ENCODE measurements around the gene SLC5A1. TPM values are rescaled to one million over a fixed set of nuclear protein-coding genes. Genes with fewer than 3 reads are reported as not detected.

The SLC5A1 gene
- total RNA-seq: not detected

DNA sequence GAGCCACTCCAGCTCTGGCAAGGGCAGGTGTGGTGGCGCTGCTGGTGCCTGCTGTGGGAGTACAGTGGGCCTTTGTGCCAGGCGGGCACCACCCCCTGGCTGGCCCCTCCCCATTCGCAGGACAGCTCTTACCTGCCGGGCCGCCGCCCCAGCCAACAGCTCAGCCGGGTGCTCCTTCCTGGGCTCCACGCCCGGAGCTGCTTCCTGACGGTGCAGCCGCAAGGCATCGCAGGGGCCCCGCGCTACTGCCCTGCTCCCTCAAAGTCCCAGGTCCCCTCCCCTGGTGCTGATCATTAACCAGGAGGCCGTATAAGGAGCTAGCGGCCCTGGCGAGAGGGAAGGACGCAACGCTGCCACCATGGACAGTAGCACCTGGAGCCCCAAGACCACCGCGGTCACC lies at the start of gene SLC5A1:
Gene SLC5A1 (plus strand): TSS at position 338 of the 400 bp plus-strand sequence. CDS start 21 bp downstream, at position 359.
- POLR2A ChIA-PET: no interaction called here
- H3K27ac Mint-ChIP-seq: no peak within 1 kb of the TSS
- peaks cover 73% of the 10 kb centered on the region for H3K27me3 Mint-ChIP-seq
- H3K9me3 Mint-ChIP-seq: no peaks in the 10 kb centered on the region
- no peak within 1 kb of the TSS for H3K4me3 Mint-ChIP-seq
- no peaks in the 10 kb centered on the region for H3K4me1 Mint-ChIP-seq
- ATAC-seq (ENCODE audit: low read depth) (no peak), DNase-seq (no peak)
- no peaks in the 10 kb centered on the region for H3K36me3 Mint-ChIP-seq

DNA sequence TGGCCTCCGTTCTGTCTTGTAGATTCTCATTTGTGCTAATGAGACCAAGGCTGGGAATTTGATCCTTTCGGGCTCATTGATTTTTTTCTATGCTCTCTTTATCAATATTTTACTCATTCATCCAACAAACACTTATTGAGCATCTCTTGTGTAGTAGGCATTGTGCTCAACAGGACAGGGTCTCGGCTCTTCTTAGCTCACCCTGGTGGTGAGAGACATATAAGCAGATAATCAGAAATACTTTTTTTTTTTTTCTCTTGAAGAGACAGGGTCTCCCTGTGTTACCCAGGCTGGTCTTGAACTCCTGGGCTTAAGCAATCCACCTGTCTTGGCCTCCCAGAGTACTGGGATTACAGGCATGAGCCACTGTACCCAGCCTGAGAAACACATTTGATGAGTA lies 48.0 kb upstream of the SLC5A1 start:
- Mint-ChIP-seq H3K4me1 (no peaks in the 10 kb centered on the region), H3K27ac (no peak overlapping the region), H3K27me3 (peaks cover 24% of the 10 kb centered on the region), H3K4me3 (no peak overlapping the region), H3K9me3 (no peaks in the 10 kb centered on the region), H3K36me3 (no peaks in the 10 kb centered on the region)
- POLR2A ChIA-PET: no interaction called here
- DNase-seq (no peak), ATAC-seq (ENCODE audit: low read depth) (no peak)

DNA sequence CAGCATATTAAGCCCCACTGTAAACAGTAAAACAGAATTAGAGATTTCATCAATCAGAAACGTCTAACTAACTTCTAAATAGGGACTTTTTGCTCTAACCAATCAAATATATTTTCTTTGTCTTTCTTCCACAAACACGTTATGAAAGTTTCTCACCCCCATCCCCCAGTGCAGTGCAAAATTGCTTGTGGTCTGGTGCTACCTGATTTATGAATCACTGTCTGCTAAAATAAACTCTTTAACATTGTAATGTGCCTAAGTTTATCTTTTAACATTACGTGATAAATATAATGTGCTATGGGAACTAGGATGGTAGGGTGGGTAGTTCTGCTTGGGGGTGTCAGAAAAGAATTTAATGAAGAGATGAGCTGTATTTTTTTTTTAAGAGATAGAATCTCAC lies 47.3 kb upstream of the SLC5A1 start:
- Mint-ChIP-seq H3K4me3 (no peak overlapping the region), H3K27me3 (peaks cover 20% of the 10 kb centered on the region), H3K27ac (no peak overlapping the region), H3K36me3 (no peaks in the 10 kb centered on the region), H3K9me3 (no peaks in the 10 kb centered on the region), H3K4me1 (no peaks in the 10 kb centered on the region)
- POLR2A ChIA-PET: no interaction called here
- no peak for DNase-seq
- no peak for ATAC-seq (ENCODE audit: low read depth)

DNA sequence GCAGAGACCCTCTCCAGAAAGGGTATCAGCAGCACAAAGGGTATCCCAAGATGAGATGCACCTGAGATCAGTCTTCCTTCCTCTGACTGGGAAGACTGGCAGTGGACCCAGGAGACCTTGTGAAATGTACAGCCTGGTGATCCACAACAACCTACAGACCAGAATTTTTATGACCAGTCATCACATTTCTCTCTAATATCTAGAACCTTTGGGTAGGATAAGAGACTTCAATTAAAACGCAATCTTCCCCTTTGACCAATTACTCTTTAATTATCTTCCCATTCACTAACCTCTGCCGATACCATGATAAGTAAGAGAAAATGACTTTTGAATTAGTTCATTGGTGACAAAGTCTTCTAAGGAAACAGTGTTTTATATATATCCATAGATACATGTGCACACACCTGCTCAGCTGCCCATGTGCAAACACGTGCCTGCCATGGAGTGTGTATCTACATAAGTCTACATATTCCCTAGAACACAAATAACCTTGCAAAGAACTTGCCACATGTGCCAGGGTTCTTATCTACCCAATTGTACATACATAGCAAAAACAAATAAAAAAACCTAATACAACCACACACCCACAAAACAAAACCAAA lies 44.2 kb upstream of the SLC5A1 start:
- DNase-seq: no peak
- H3K9me3 Mint-ChIP-seq: no peaks in the 10 kb centered on the region
- H3K27ac Mint-ChIP-seq: no peak overlapping the region
- peaks cover 18% of the 10 kb centered on the region for H3K27me3 Mint-ChIP-seq
- H3K36me3 Mint-ChIP-seq: peaks cover 1% of the 10 kb centered on the region
- H3K4me3 Mint-ChIP-seq: no peak overlapping the region
- no peaks in the 10 kb centered on the region for H3K4me1 Mint-ChIP-seq
- ATAC-seq (ENCODE audit: low read depth): no peak
- POLR2A ChIA-PET: no interaction called here

DNA sequence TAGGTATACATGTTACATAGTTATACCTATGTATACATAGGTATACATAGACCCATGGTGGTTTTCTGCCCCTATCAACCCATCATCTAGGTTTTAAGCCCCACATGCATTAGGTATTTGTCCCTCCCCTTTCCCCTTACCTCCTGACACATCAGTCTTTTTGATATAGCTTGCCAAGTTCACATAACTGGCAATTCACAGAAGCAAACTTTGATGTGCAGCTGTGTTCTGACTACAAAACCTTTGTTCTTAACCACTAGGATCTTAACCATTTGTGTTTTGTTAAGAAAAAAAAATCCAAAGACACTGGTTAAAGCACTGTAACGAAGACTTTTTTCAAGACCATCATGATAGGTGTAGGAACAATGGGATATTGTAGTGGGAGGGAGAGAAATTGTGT lies 42.9 kb upstream of the SLC5A1 start:
- DNase-seq (no peak), ATAC-seq (ENCODE audit: low read depth) (no peak)
- Mint-ChIP-seq H3K36me3 (peaks cover 1% of the 10 kb centered on the region), H3K27me3 (peaks cover 18% of the 10 kb centered on the region), H3K4me3 (no peak overlapping the region), H3K27ac (no peak overlapping the region), H3K4me1 (no peaks in the 10 kb centered on the region), H3K9me3 (no peaks in the 10 kb centered on the region)
- POLR2A ChIA-PET: no interaction called here

DNA sequence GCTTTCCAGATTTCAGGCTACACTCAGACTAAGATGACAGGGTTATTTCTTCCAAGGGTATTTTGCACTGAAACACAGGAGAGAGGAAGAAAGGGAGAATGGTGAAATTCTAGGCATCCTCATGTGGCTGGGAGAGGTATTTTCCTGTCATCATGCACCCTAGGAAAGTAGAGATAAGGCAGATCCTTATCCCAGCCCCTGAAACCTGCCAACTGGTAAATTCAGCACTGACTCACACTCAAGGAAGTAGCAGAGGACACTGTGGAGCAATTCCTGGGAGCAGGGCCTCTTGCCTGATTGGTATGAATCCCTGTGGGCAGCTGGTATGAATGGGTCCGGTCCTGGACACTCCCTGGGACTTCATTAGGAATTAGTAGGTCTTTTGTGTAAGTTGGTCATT lies 37.6 kb upstream of the SLC5A1 start:
- no peak overlapping the region for H3K27ac Mint-ChIP-seq

DNA sequence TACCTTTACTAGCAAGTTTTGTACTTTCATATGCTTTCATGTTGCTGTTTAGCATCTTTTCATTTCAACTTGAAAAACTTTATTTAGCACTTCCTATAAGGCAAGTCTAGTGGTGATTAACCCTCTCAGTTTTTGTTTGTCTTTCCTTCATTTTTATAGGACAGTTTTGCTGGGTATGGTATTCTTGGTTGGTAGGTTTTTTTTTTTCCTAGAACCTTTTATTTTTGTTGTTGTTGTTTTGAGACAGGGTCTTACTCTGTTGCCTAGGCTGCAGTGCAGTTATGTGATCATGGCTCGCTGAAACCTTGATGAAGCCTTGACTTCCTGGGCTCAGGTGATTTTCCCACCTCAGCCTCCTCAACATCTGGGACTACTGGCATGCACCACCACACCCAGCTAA lies 29.9 kb upstream of the SLC5A1 start:
- H3K4me1 Mint-ChIP-seq: no peaks in the 10 kb centered on the region
- ATAC-seq (ENCODE audit: low read depth): no peak
- no peak overlapping the region for H3K27ac Mint-ChIP-seq
- no peak for DNase-seq
- peaks cover 21% of the 10 kb centered on the region for H3K9me3 Mint-ChIP-seq
- H3K36me3 Mint-ChIP-seq: no peaks in the 10 kb centered on the region
- no peak overlapping the region for H3K4me3 Mint-ChIP-seq
- peaks cover 2% of the 10 kb centered on the region for H3K27me3 Mint-ChIP-seq
- POLR2A ChIA-PET: no interaction called here

More for the DNA sequence above, 37.6 kb upstream of the SLC5A1 start:
- ATAC-seq (ENCODE audit: low read depth): no peak
- Mint-ChIP-seq H3K36me3 (peaks cover 1% of the 10 kb centered on the region), H3K27me3 (peaks cover 11% of the 10 kb centered on the region), H3K9me3 (peaks cover 4% of the 10 kb centered on the region), H3K4me3 (no peak overlapping the region), H3K4me1 (no peaks in the 10 kb centered on the region)
- POLR2A ChIA-PET: no interaction called here
- DNase-seq: no peak

DNA sequence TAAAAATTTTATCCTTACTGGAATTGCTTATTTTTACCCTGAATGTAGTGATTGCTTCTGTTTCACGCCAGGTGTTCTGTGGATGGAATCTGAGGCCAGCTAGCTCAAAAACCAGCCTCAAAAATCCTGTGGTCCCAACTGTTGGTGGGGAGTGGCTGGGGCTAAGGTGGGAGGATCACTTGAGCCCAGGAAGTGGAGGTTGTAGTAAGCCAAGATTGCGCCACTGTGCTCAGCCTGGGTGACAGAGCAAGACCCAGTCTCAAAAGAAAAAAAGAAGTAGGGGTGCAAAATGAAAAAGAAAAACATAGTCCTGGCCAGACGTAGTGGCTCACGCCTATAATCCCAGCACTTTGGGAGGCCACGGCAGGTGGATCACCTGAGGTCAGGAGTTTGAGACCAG lies 27.0 kb upstream of the SLC5A1 start:
- H3K27ac Mint-ChIP-seq: no peak overlapping the region
- H3K9me3 Mint-ChIP-seq: peaks cover 17% of the 10 kb centered on the region
- POLR2A ChIA-PET: no interaction called here
- no peaks in the 10 kb centered on the region for H3K36me3 Mint-ChIP-seq
- DNase-seq (no peak), ATAC-seq (ENCODE audit: low read depth) (no peak)
- H3K4me1 Mint-ChIP-seq: no peaks in the 10 kb centered on the region
- no peak overlapping the region for H3K4me3 Mint-ChIP-seq
- H3K27me3 Mint-ChIP-seq: peaks cover 12% of the 10 kb centered on the region

DNA sequence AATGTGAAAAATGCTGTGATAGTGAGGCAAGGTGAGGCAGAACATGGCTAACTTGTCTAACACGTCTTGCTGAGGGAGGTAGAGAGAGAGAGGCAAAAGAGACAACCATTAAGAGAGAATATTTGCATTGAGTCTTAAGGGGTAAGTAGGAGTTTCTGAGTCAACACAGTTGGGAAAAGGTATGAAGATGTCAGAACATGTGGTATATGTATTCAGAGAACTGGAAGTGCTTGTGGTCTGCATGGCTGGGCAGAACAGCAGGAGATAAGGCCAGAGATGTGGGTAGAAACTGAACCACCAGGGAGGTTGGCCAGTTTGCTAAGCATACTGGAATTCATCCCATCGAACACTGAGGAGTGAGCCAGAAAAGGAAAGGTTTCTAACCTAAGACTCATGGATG lies 25.0 kb upstream of the SLC5A1 start:
- Mint-ChIP-seq H3K4me3 (no peak overlapping the region), H3K4me1 (no peaks in the 10 kb centered on the region), H3K36me3 (no peaks in the 10 kb centered on the region), H3K9me3 (peaks cover 9% of the 10 kb centered on the region), H3K27me3 (peaks cover 12% of the 10 kb centered on the region), H3K27ac (no peak overlapping the region)
- POLR2A ChIA-PET: no interaction called here
- DNase-seq (no peak), ATAC-seq (ENCODE audit: low read depth) (no peak)

DNA sequence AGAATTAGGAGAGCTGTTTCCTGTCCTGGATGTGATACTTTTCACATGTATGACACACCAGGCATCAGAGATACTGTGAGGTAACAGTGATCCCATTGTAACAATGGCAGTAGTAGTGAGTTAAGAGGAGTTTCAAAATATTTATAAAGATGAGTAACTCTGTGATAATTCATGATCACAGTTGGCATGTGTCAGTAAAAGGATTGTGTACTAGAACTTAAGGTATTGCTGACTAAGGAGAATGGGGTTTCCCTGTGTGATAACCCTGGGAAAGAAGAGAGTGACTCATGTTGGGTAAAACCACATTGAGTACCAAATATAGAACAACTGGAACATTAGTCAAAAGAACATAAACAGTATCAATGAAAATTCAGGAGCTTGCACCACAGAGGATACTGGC lies 22.9 kb upstream of the SLC5A1 start:
- no peak overlapping the region for H3K4me3 Mint-ChIP-seq
- peaks cover 19% of the 10 kb centered on the region for H3K27me3 Mint-ChIP-seq
- H3K4me1 Mint-ChIP-seq: no peaks in the 10 kb centered on the region
- H3K27ac Mint-ChIP-seq: no peak overlapping the region
- DNase-seq (no peak), ATAC-seq (ENCODE audit: low read depth) (no peak)
- H3K36me3 Mint-ChIP-seq: no peaks in the 10 kb centered on the region
- POLR2A ChIA-PET: no interaction called here
- H3K9me3 Mint-ChIP-seq: peaks cover 2% of the 10 kb centered on the region

DNA sequence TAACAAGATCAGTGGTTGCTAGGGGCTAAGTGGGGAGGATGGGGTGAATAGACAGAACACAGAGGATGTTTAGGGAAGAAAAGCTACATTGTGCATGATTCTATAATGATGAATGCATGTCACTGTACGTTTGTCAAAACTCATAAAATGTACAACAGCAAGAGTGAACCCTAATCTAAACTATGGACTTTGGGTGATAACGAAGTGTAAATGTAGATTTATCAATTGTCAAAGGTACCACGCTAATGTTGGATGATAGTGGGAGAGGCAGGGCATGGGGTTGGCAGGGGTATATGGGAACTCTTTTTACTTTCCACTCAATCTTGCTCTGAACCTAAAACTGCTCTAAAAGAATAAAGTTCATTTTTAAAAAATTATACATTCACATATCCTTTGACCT lies 21.3 kb upstream of the SLC5A1 start:
- Mint-ChIP-seq H3K4me1 (no peaks in the 10 kb centered on the region), H3K27ac (no peak overlapping the region), H3K27me3 (peaks cover 19% of the 10 kb centered on the region), H3K4me3 (no peak overlapping the region), H3K36me3 (no peaks in the 10 kb centered on the region), H3K9me3 (no peaks in the 10 kb centered on the region)
- no peak for ATAC-seq (ENCODE audit: low read depth)
- POLR2A ChIA-PET: no interaction called here
- DNase-seq: no peak

DNA sequence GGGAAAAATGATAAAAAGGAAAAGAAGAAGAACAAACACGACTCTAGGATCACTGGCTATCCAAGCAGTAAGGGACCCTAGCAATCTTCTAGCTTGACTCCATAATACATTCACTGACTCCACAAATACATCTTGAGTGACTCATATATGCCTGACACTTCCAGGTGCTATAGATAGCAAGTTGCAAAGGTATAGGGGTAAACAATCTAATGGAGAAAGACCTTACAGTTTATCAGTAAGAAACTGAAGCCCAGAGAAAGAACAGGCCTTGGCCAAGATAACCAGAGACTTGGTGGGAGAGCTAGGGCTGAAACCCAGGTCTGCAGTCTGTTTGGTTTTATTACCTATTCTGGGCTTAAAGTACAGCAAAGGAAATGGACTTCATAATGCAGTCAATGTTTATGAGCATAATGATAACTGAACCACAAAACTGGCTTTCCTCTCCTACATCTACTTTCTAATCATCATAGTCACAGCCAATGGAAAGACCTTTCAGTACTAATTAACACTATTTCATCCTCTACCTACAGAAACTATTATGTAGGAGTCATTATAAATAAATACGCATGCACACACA lies 19.7 kb upstream of the SLC5A1 start:
- Mint-ChIP-seq H3K36me3 (no peaks in the 10 kb centered on the region), H3K27ac (no peak overlapping the region), H3K9me3 (no peaks in the 10 kb centered on the region), H3K4me1 (no peaks in the 10 kb centered on the region), H3K4me3 (no peak overlapping the region), H3K27me3 (peaks cover 19% of the 10 kb centered on the region)
- no peak for ATAC-seq (ENCODE audit: low read depth)
- POLR2A ChIA-PET: no interaction called here
- DNase-seq: no peak

DNA sequence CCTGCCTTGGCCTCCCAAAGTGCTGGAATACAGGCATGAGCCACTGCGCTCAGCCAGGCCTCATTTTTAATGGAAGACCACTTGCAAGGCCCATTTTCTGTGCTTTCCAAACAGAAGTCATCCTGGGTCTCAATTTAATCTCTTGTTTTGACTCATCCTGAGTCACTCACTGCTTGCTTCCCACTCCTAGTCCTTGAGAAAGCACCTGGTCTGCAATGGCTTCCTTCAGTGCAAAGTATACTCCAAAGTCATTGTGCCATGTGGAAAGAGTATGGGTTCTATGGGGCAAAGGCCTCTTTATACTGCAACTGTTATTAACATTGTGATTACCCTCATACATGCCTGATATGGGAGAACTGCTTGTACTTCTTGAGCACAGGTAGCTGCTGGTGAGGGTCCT lies 18.3 kb upstream of the SLC5A1 start:
- ATAC-seq (ENCODE audit: low read depth): no peak

DNA sequence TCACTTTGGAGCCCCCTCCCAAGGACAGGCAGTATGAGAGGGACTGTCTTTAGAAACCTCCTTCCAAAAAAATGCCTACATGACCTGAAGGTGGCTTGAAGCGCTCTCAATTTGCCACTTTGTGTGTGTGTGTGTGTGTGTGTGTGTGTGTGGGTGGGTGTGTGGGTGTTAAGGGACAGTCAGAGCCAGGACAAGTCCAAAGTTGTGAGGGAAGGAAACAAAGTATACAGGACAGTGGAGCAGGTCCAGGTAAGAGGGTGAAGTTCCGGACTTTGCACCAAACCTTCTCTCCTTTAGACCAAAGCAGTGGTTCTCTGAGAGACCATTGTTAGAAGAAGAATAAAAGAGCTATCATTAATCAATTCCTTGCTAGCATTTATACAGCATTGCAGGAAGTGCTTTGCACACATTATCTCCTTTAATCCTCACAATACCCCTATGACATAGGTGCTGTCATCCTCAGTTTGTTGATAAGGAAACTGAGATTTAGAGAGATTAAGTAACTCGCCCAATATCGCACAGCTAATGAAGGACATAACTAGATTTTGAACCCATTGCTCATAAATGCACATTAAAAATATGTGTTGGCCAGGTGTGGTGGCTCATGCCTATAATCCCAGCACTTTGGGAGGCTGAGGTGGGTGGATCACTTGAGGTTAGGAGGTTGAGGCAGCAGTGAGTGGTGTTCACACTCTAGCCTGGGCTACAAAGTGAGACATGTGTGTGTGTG lies 12.4 kb upstream of the SLC5A1 start:
- DNase-seq (no peak), ATAC-seq (ENCODE audit: low read depth) (no peak)
- Mint-ChIP-seq H3K36me3 (no peaks in the 10 kb centered on the region), H3K27ac (no peak overlapping the region), H3K27me3 (peaks cover 12% of the 10 kb centered on the region), H3K4me3 (no peak overlapping the region), H3K9me3 (no peaks in the 10 kb centered on the region), H3K4me1 (no peaks in the 10 kb centered on the region)
- POLR2A ChIA-PET: no interaction called here

More for the DNA sequence above, 18.3 kb upstream of the SLC5A1 start:
- H3K9me3 Mint-ChIP-seq: no peaks in the 10 kb centered on the region
- peaks cover 18% of the 10 kb centered on the region for H3K27me3 Mint-ChIP-seq
- no peak overlapping the region for H3K27ac Mint-ChIP-seq
- DNase-seq: no peak
- H3K4me3 Mint-ChIP-seq: no peak overlapping the region
- POLR2A ChIA-PET: no interaction called here
- no peaks in the 10 kb centered on the region for H3K36me3 Mint-ChIP-seq
- no peaks in the 10 kb centered on the region for H3K4me1 Mint-ChIP-seq

All from activated naive CD8-positive, alpha-beta T cell treated with anti-CD3 and anti-CD28 coated beads, Interleukin-2, amount 10 ng/mL, durations not matched to agents 7 days and 5 days (primary cell).